HepG2 (cell line): ENCODE measurements around the gene PLEKHO1. TPM values are rescaled to one million over a fixed set of nuclear protein-coding genes. Genes with fewer than 3 reads are reported as not detected.
A peak's percentile ranks its signal among the peaks of the same experiment; 100 is the strongest.

Experiments used
- BCL6 ChIP-seq: IDR thresholded peaks from 2 replicates; pipeline ENCODE4 v1.6.1; 2016; ENCODE audit warnings: missing genetic modification reagents, missing compliant biosample characterization
- ETV6 ChIP-seq: sonication (generic); formaldehyde crosslinking; conservative IDR thresholded peaks from 2 replicates; pipeline ENCODE4 v1.4.0; 2020; ENCODE audit warnings: missing genetic modification reagents
- GABPA ChIP-seq, 2 experiments: IDR thresholded peaks; 2 replicates each; pipeline ENCODE4 v1.6.1; 2011 to 2016; ENCODE audit warnings: low read depth in 2 of 2, low read length in 1 of 2, missing biosample characterization in 1 of 2, missing genetic modification characterization in 1 of 2
- GATAD2A ChIP-seq: IDR thresholded peaks from 2 replicates; pipeline ENCODE4 v1.6.1; 2016
- GPN1 ChIP-seq: sonication (generic); formaldehyde crosslinking; IDR thresholded peaks from 2 replicates; pipeline ENCODE4 v1.5.1; 2020; ENCODE audit warnings: missing genetic modification reagents, borderline replicate concordance
- JUNB ChIP-seq: sonication (generic); formaldehyde crosslinking; IDR thresholded peaks from 2 replicates; pipeline ENCODE4 v1.8.0; 2022; ENCODE audit warnings: missing genetic modification reagents, mild to moderate bottlenecking, borderline replicate concordance
- MXI1 ChIP-seq: IDR thresholded peaks from 3 replicates; pipeline ENCODE4 v1.6.1; 2012; ENCODE audit warnings: low read depth, low read length, inconsistent platforms, borderline replicate concordance
- NAIF1 ChIP-seq: sonication (generic); formaldehyde crosslinking; IDR thresholded peaks from 2 replicates; pipeline ENCODE4 v1.5.0; 2020; ENCODE audit warnings: mild to moderate bottlenecking, missing genetic modification reagents, borderline replicate concordance
- NBN ChIP-seq: fragments of 450-650 bp; conservative IDR thresholded peaks from 2 replicates; pipeline ENCODE4 v1.6.1; 2017
- NCOA2 ChIP-seq: sonication (generic); formaldehyde crosslinking; IDR thresholded peaks from 2 replicates; pipeline ENCODE4 v1.8.0; 2022; ENCODE audit warnings: inconsistent platforms
- NFYC ChIP-seq: IDR thresholded peaks from 2 replicates; pipeline ENCODE4 v1.6.1; 2016; ENCODE audit warnings: missing genetic modification reagents, missing compliant biosample characterization
- TAF1 ChIP-seq: sonication (generic); formaldehyde crosslinking; IDR thresholded peaks from 2 replicates; pipeline ENCODE4 v1.4.0; 2020; ENCODE audit warnings: missing genetic modification reagents
- ZIK1 ChIP-seq: sonication (generic); formaldehyde crosslinking; IDR thresholded peaks from 2 replicates; pipeline ENCODE4 v1.5.0; 2020; ENCODE audit warnings: mild to moderate bottlenecking, low read depth, missing genetic modification reagents, borderline replicate concordance
- ZNF20 ChIP-seq: sonication (generic); formaldehyde crosslinking; IDR thresholded peaks from 2 replicates; pipeline ENCODE4 v1.4.0; 2020; ENCODE audit warnings: mild to moderate bottlenecking, moderate library complexity, missing genetic modification reagents
- ZNF274 ChIP-seq: sonication (generic); formaldehyde crosslinking; IDR thresholded peaks from 2 replicates; pipeline ENCODE4 v1.5.1; 2020; ENCODE audit warnings: mild to moderate bottlenecking, missing genetic modification reagents
- ZNF431 ChIP-seq: sonication (generic); formaldehyde crosslinking; IDR thresholded peaks from 2 replicates; pipeline ENCODE4 v1.9.0; 2022; ENCODE audit warnings: missing genetic modification reagents, low read depth, mild to moderate bottlenecking, borderline replicate concordance
- ZNF432 ChIP-seq: sonication (generic); formaldehyde crosslinking; IDR thresholded peaks from 2 replicates; pipeline ENCODE4 v1.5.0; 2020; ENCODE audit warnings: missing genetic modification reagents, mild to moderate bottlenecking, borderline replicate concordance
- ZNF781 ChIP-seq: sonication (generic); formaldehyde crosslinking; IDR thresholded peaks from 2 replicates; pipeline ENCODE4 v1.5.1; 2020; ENCODE audit warnings: borderline replicate concordance, mild to moderate bottlenecking, missing genetic modification reagents; ENCODE audit errors: not compliant biosample characterization
- ZNF792 ChIP-seq: IDR thresholded peaks from 2 replicates; pipeline ENCODE4 v1.6.1; 2016
- polyA plus RNA-seq, 8 experiments: library from polyadenylated mRNA; depleted of rRNA in 3 of 8; stranded (reverse) in 7 of 8; unstranded in 1 of 8; fragments of >200 nt; fragmentation: Illumina TruSeq in 4 of 8; extraction: Trizol in 4 of 8; gene quantifications; 2 replicates each; pipeline versions ENCODE4 v1.2.1 to v1.2.3, GENCODE V29; 2011 to 2016; ENCODE audit warnings: low read depth in 4 of 8, missing spikeins in 1 of 8, mixed read lengths in 1 of 8; ENCODE audit not compliant: insufficient read depth in 1 of 8
- total RNA-seq, 5 experiments: library from RNA; depleted of rRNA; stranded (reverse); fragments of >200 nt; fragmentation: Illumina TruSeq; extraction: Trizol; gene quantifications; 2 replicates each; pipeline ENCODE4 v1.2.3, GENCODE V29; 2016; ENCODE audit warnings: low read depth in 1 of 5
- TF ChIP-seq, protein P1 (sequence below): IDR thresholded peaks from 2 replicates; pipeline ENCODE4 v1.6.1; 2012; ENCODE audit warnings: inconsistent platforms
- TF ChIP-seq, protein P2 (sequence below): sonication (generic); formaldehyde crosslinking; IDR thresholded peaks from 2 replicates; pipeline ENCODE4 v1.5.0; 2020; ENCODE audit warnings: mild to moderate bottlenecking, missing genetic modification reagents
- TF ChIP-seq, protein P3 (sequence below): sonication (generic); formaldehyde crosslinking; IDR thresholded peaks from 2 replicates; pipeline ENCODE4 v1.9.0; 2021; ENCODE audit warnings: mild to moderate bottlenecking, missing genetic modification reagents

Gene PLEKHO1
- total and polyA plus RNA-seq, 2 of the 13 experiments (the other 11 are each of a cell fraction or from before 2014, with no cell fraction given): 9.8 to 10.1 TPM

- TF ChIP-seq ZNF20 (CRISPR knock-in tag): no peak
- 0 out of 2 replicates have a peak, but pooled peaks have one; percentile 21 for TF ChIP-seq GATAD2A
- no peak for TF ChIP-seq GABPA (IDR thresholded peaks at IDR 0.05; ENCODE audit: low read depth, low read length)
- 0 out of 2 replicates have a peak, but pooled peaks have one; percentile 10 for TF ChIP-seq GABPA (CRISPR knock-in tag; IDR thresholded peaks at IDR 0.05; ENCODE audit: low read depth)
- TF ChIP-seq ZNF431: no peak
- no peak for TF ChIP-seq GPN1 (CRISPR knock-in tag)
- TF ChIP-seq TAF1 (CRISPR knock-in tag): no peak
- TF ChIP-seq, protein P1, sequence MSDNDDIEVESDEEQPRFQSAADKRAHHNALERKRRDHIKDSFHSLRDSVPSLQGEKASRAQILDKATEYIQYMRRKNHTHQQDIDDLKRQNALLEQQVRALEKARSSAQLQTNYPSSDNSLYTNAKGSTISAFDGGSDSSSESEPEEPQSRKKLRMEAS: peak; percentile 62
- peak; percentile 83; the same call in 2 of the 3 replicates for TF ChIP-seq MXI1
- TF ChIP-seq NFYC: 0 out of 2 replicates have a peak, but pooled peaks have one; percentile 38
- TF ChIP-seq, protein P2, sequence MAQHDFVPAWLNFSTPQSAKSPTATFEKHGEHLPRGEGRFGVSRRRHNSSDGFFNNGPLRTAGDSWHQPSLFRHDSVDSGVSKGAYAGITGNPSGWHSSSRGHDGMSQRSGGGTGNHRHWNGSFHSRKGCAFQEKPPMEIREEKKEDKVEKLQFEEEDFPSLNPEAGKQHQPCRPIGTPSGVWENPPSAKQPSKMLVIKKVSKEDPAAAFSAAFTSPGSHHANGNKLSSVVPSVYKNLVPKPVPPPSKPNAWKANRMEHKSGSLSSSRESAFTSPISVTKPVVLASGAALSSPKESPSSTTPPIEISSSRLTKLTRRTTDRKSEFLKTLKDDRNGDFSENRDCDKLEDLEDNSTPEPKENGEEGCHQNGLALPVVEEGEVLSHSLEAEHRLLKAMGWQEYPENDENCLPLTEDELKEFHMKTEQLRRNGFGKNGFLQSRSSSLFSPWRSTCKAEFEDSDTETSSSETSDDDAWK (CRISPR knock-in tag): no peak
- TF ChIP-seq ZNF792 (CRISPR knock-in tag): 0 out of 2 replicates have a peak, but pooled peaks have one; percentile 32
- TF ChIP-seq BCL6 (CRISPR knock-in tag): no peak
- 0 out of 2 replicates have a peak, but pooled peaks have one; percentile 23 for TF ChIP-seq NAIF1
- 0 out of 2 replicates have a peak, but pooled peaks have one; percentile 28 for TF ChIP-seq ZNF274 (CRISPR knock-in tag)
- no peak for TF ChIP-seq NCOA2 (CRISPR knock-in tag)
- no peak for TF ChIP-seq ETV6 (CRISPR knock-in tag)
- no peak for TF ChIP-seq ZIK1 (CRISPR knock-in tag)
- TF ChIP-seq, protein P3, sequence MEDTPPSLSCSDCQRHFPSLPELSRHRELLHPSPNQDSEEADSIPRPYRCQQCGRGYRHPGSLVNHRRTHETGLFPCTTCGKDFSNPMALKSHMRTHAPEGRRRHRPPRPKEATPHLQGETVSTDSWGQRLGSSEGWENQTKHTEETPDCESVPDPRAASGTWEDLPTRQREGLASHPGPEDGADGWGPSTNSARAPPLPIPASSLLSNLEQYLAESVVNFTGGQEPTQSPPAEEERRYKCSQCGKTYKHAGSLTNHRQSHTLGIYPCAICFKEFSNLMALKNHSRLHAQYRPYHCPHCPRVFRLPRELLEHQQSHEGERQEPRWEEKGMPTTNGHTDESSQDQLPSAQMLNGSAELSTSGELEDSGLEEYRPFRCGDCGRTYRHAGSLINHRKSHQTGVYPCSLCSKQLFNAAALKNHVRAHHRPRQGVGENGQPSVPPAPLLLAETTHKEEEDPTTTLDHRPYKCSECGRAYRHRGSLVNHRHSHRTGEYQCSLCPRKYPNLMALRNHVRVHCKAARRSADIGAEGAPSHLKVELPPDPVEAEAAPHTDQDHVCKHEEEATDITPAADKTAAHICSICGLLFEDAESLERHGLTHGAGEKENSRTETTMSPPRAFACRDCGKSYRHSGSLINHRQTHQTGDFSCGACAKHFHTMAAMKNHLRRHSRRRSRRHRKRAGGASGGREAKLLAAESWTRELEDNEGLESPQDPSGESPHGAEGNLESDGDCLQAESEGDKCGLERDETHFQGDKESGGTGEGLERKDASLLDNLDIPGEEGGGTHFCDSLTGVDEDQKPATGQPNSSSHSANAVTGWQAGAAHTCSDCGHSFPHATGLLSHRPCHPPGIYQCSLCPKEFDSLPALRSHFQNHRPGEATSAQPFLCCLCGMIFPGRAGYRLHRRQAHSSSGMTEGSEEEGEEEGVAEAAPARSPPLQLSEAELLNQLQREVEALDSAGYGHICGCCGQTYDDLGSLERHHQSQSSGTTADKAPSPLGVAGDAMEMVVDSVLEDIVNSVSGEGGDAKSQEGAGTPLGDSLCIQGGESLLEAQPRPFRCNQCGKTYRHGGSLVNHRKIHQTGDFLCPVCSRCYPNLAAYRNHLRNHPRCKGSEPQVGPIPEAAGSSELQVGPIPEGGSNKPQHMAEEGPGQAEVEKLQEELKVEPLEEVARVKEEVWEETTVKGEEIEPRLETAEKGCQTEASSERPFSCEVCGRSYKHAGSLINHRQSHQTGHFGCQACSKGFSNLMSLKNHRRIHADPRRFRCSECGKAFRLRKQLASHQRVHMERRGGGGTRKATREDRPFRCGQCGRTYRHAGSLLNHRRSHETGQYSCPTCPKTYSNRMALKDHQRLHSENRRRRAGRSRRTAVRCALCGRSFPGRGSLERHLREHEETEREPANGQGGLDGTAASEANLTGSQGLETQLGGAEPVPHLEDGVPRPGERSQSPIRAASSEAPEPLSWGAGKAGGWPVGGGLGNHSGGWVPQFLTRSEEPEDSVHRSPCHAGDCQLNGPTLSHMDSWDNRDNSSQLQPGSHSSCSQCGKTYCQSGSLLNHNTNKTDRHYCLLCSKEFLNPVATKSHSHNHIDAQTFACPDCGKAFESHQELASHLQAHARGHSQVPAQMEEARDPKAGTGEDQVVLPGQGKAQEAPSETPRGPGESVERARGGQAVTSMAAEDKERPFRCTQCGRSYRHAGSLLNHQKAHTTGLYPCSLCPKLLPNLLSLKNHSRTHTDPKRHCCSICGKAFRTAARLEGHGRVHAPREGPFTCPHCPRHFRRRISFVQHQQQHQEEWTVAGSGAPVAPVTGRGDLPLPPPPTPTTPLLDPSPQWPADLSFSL (CRISPR knock-in tag): peak; percentile 31; the same call in 1 of the 2 replicates
- TF ChIP-seq ZNF781 (CRISPR knock-in tag): no peak
- TF ChIP-seq JUNB (CRISPR knock-in tag): no peak
- no peak for TF ChIP-seq ZNF432 (CRISPR knock-in tag)
- TF ChIP-seq NBN: no peak
Measured at GRCh38 chr1:150162862-150163706, 13.4 kb downstream of the PLEKHO1 start (continued).
